Glutamatergic neuron (in vitro differentiated cells): ENCODE data around the gene PEX11G. TPM values are rescaled to one million over a fixed set of nuclear protein-coding genes. Genes with fewer than 3 reads are reported as not detected.

ENCODE experiments used
- DNase-seq: peaks from one replicate; pipeline ENCODE4 v3.0.0; 2022
- H3K27ac Mint-ChIP-seq: one replicate; pipeline ENCODE4 v1.8.0; 2020; ENCODE audit warnings: mild to moderate bottlenecking, mixed read lengths, inconsistent platforms; ENCODE audit not compliant: unreplicated experiment
- H3K27me3 Mint-ChIP-seq: one replicate; pipeline ENCODE4 v1.8.0; 2020; ENCODE audit warnings: mild to moderate bottlenecking, moderate library complexity, mixed read lengths, inconsistent platforms; ENCODE audit not compliant: unreplicated experiment
- H3K36me3 Mint-ChIP-seq: one replicate; pipeline ENCODE4 v1.8.0; 2020; ENCODE audit warnings: mild to moderate bottlenecking, mixed read lengths, inconsistent platforms; ENCODE audit not compliant: unreplicated experiment
- H3K4me1 Mint-ChIP-seq: one replicate; pipeline ENCODE4 v1.8.0; 2020; ENCODE audit warnings: mild to moderate bottlenecking, low read depth, mixed read lengths, inconsistent platforms; ENCODE audit not compliant: unreplicated experiment
- H3K4me3 Mint-ChIP-seq: one replicate; pipeline ENCODE4 v1.8.0; 2020; ENCODE audit warnings: mild to moderate bottlenecking, mixed read lengths, inconsistent platforms; ENCODE audit not compliant: unreplicated experiment
- H3K9me3 Mint-ChIP-seq: one replicate; pipeline ENCODE4 v1.8.0; 2020; ENCODE audit warnings: mild to moderate bottlenecking, moderate library complexity, mixed read lengths, inconsistent platforms; ENCODE audit not compliant: unreplicated experiment
- total RNA-seq: library from RNA; stranded (reverse); fragmentation: NEBNext Ultra II Directional; extraction: Animal tissue kit (Norgen Biotek cat#: 25700); gene quantifications from one replicate; pipeline ENCODE4 v1.2.1, GENCODE V29; 2021; ENCODE audit not compliant: unreplicated experiment
- TF ChIP-seq, protein P1 (sequence below): fragments of 200-600 bp; sonication (generic); IDR thresholded peaks from one replicate; pipeline ENCODE4 v1.5.0; 2021; ENCODE audit not compliant: partially characterized antibody, unreplicated experiment

PEX11G gene
- total RNA-seq, 1 donor from 2014 or later, result 2.6 TPM

DNA sequence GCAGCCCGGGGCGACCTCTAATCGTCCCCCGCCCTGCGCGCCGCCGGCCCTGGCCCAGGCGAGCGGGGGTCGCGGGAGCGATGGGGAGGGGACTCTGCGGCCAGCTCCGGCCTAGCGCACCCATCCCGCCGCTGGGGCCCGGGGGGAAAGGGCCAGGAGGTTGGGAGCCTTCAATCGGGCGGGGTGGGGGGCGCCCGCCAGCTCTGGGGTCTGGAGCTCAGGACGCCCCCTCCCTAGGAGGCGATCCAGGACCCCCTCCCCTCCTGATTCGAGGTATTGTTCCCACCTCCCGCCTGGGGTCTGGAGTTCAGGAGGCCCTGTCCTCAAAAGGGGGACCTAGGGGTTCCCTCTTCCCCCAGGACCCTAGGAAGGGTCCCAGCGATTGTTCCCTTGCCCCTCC lies 27.5 kb upstream of the PEX11G start:
- TF ChIP-seq, protein P1, sequence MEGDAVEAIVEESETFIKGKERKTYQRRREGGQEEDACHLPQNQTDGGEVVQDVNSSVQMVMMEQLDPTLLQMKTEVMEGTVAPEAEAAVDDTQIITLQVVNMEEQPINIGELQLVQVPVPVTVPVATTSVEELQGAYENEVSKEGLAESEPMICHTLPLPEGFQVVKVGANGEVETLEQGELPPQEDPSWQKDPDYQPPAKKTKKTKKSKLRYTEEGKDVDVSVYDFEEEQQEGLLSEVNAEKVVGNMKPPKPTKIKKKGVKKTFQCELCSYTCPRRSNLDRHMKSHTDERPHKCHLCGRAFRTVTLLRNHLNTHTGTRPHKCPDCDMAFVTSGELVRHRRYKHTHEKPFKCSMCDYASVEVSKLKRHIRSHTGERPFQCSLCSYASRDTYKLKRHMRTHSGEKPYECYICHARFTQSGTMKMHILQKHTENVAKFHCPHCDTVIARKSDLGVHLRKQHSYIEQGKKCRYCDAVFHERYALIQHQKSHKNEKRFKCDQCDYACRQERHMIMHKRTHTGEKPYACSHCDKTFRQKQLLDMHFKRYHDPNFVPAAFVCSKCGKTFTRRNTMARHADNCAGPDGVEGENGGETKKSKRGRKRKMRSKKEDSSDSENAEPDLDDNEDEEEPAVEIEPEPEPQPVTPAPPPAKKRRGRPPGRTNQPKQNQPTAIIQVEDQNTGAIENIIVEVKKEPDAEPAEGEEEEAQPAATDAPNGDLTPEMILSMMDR, result no peak
- Mint-ChIP-seq H3K4me1 (peaks cover 13% of the 10 kb centered on the region), H3K27me3 (peaks cover 18% of the 10 kb centered on the region), H3K4me3 (peak overlapping the region; percentile 93), H3K36me3 (no peaks in the 10 kb centered on the region), H3K27ac (peak overlapping the region; percentile 94), H3K9me3 (peaks cover 17% of the 10 kb centered on the region)
- DNase-seq, result peak; percentile 51

DNA sequence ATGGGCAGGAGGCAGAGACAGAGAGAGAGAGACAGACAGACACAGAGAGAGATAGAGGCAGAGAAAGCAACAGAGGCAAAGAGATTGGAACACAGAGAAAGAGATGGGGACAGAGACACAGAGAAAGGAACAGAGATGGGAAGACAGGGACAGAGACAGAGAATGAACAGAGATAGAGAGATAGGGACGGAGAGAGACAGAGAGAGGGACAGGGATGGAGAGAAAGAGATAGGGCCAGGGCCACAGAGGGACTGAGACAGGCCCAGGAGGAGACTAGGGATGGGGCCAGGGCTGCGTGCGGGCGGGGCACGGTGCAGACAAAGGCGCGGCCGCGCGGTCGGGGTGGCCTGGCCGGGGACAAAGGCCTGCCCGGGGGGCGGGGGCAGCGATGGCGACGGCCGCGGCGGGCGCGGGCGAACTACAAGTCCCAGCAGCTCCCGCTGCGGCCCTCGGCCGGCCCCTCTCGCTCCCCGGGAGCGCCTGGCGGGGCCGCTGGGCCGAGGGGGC lies 26.9 kb upstream of the PEX11G start, which contains the start of gene ZNF358:
ZNF358 (plus strand) TSS at position 459 of the 507 bp plus-strand sequence. CDS start 3,140 bp downstream, outside the sequence.
- peak within 1 kb of the TSS; percentile 93 for H3K4me3 Mint-ChIP-seq
- H3K9me3 Mint-ChIP-seq, result peaks cover 14% of the 10 kb centered on the region
- TF ChIP-seq, protein P1, result no peak
- H3K4me1 Mint-ChIP-seq, result peaks cover 13% of the 10 kb centered on the region
- H3K27ac Mint-ChIP-seq, result peak within 1 kb of the TSS; percentile 100
- no peaks in the 10 kb centered on the region for H3K36me3 Mint-ChIP-seq
- peak; percentile 93 for DNase-seq
- H3K27me3 Mint-ChIP-seq, result peaks cover 15% of the 10 kb centered on the region

DNA sequence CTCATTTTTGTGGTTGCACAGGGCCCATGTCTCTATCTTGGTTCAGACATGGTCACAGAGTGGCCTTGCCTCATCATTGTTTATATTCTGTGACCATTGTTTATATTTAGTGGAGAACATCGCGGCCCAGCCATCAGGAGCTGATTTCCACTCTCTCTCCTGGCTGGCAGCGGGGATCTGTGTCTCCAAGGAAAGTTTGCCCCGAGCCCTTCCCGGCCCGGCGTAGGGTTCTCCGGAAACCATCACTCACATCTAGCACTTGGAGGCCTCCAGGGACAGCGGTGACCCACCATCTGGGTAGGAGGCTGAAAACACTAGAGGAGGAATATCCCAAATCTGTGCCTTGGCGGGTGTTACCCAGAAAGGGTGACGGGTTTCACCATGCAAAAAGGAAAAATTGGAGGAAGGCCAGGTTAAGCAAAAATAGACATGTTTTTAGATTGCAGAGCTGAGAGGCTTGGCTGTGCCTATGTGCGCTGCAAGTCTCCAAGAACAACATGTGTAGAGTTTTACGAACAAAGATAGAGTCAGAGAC lies 26.3 kb upstream of the PEX11G start:
- TF ChIP-seq, protein P1, result no peak
- Mint-ChIP-seq H3K36me3 (no peaks in the 10 kb centered on the region), H3K4me1 (peaks cover 13% of the 10 kb centered on the region), H3K4me3 (peak overlapping the region; percentile 90), H3K9me3 (peaks cover 14% of the 10 kb centered on the region), H3K27me3 (peaks cover 15% of the 10 kb centered on the region), H3K27ac (peak overlapping the region; percentile 100)
- no peak for DNase-seq

DNA sequence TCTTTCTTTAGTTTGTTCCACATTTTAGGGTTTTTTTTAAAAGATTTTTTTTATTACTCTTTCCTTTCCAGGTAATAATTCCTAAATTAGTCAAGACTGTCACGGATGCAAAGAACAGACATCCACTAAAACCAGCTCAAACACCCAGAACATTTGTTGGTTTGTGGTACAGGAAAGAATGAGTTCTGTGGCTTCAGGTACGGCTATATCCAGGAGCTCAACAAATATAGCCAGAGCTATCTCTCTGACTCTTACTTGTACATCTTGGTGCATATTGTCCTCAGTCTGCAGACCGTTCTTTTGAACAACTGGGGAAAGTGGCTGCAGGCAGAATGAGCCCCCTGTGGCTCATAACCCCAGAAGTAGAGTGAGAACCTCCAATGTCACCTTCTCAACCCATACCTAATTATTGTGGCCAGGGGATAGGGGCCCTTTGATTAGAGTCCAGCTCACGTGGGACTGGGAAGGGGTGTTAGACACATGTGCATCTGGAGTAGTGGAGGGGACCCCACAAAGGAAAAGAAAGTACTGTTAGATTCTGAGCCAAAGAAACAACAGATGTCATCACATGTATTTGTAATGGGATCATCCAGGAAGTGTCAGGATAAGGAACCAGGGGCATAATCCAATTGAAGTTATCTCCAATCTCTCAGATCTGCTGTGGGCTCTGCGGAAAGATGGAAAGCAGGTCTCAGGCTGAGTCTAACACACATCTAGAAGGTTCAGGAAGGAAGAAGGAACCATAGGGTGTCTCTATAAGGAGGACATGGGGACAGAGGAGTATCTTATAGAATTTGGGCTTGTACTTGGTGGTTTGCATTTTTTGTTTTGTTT lies 25.2 kb upstream of the PEX11G start:
- peak overlapping the region; percentile 55 for H3K4me3 Mint-ChIP-seq
- H3K27ac Mint-ChIP-seq, result peak overlapping the region; percentile 83
- peaks cover 13% of the 10 kb centered on the region for H3K4me1 Mint-ChIP-seq
- H3K9me3 Mint-ChIP-seq, result peaks cover 14% of the 10 kb centered on the region
- TF ChIP-seq, protein P1, result no peak
- no peaks in the 10 kb centered on the region for H3K36me3 Mint-ChIP-seq
- peaks cover 19% of the 10 kb centered on the region for H3K27me3 Mint-ChIP-seq
- no peak for DNase-seq

DNA sequence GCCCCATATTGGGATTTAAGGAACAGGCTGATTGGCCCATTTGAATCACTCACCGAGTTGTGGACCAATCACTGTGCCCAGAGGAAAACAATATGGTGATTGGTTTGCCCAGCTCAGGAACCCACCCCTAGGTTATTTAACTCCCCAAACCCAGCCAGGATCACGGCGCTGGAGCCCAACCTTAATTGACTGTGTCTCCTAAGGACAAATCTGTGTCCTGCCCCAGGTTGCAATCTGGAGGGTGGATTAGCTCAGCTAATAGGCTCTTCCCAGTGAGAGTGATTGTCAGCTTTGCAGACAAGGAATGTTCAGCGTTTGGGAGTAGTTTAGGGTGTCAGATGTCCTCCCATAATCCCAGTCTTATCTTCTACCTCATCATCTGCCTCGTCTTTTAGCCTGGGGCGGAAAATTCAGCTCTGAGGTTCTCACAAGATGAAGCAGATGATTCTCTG lies 23.6 kb upstream of the PEX11G start:
- H3K27me3 Mint-ChIP-seq, result peaks cover 19% of the 10 kb centered on the region
- no peak overlapping the region for H3K27ac Mint-ChIP-seq
- no peaks in the 10 kb centered on the region for H3K36me3 Mint-ChIP-seq
- peaks cover 10% of the 10 kb centered on the region for H3K9me3 Mint-ChIP-seq
- peaks cover 13% of the 10 kb centered on the region for H3K4me1 Mint-ChIP-seq
- TF ChIP-seq, protein P1, result no peak
- H3K4me3 Mint-ChIP-seq, result no peak overlapping the region
- DNase-seq, result no peak
